Cortex of kidney (tissue), 1 donor: Measurements from ENCODE around the gene PAMR1.

Source experiments
- DNase-seq: peaks from one replicate; lab custom pipeline; 2025; lab: John Stamatoyannopoulos, UW

Gene PAMR1

GRCh38 chr11:35436581-35437250 lies 88.7 kb downstream of the PAMR1 start:
- DNase-seq, result no peak

GRCh38 chr11:35433588-35433987 lies 91.8 kb downstream of the PAMR1 start:
- DNase-seq, result no peak

GRCh38 chr11:35432464-35432863 lies 93.0 kb downstream of the PAMR1 start:
- no peak for DNase-seq

GRCh38 chr11:35427071-35427470 lies 98.3 kb downstream of the PAMR1 start:
- DNase-seq, result no peak

- no peak for DNase-seq
Measured at GRCh38 chr11:35426351-35426750, 99.1 kb downstream of the PAMR1 start.

GRCh38 chr11:35425603-35426212 lies 99.7 kb downstream of the PAMR1 start:
- no peak for DNase-seq

- DNase-seq, result no peak
Measured at GRCh38 chr11:35424157-35424940, 101.1 kb downstream of the PAMR1 start.

GRCh38 chr11:35420371-35420770 lies 105.0 kb downstream of the PAMR1 start:
- DNase-seq, result no peak

GRCh38 chr11:35419830-35420333 lies 105.5 kb downstream of the PAMR1 start:
- DNase-seq, result no peak

GRCh38 chr11:35419184-35419829 lies 106.1 kb downstream of the PAMR1 start, which contains the start of gene SLC1A2:
Gene SLC1A2, minus strand, starts transcription at chr11:35419558. Its CDS starts 592 bp downstream, at chr11:35418966.
- no peak for DNase-seq

- DNase-seq, result no peak
Measured at GRCh38 chr11:35418282-35419183, 106.9 kb downstream of the PAMR1 start.

GRCh38 chr11:35415487-35415886 lies 109.9 kb downstream of the PAMR1 start:
- DNase-seq, result no peak

- no peak for DNase-seq
Measured at GRCh38 chr11:35414776-35415175, 110.6 kb downstream of the PAMR1 start.

- no peak for DNase-seq
Measured at GRCh38 chr11:35414311-35414710, 111.1 kb downstream of the PAMR1 start.

- DNase-seq, result no peak
Measured at GRCh38 chr11:35413598-35413997, 111.8 kb downstream of the PAMR1 start.

- no peak for DNase-seq
Measured at GRCh38 chr11:35412285-35412684, 113.1 kb downstream of the PAMR1 start.

GRCh38 chr11:35407041-35407440 lies 118.4 kb downstream of the PAMR1 start:
- no peak for DNase-seq

GRCh38 chr11:35404388-35404775 lies 121.0 kb downstream of the PAMR1 start:
- no peak for DNase-seq

GRCh38 chr11:35403765-35404387 lies 121.5 kb downstream of the PAMR1 start:
- no peak for DNase-seq

GRCh38 chr11:35402751-35403660 lies 122.4 kb downstream of the PAMR1 start:
- DNase-seq, result no peak
